ENCODE measurements around the gene AKR1E2. TPM values are rescaled to one million over a fixed set of nuclear protein-coding genes. Genes with fewer than 3 reads are reported as not detected.

The AKR1E2 gene
- total and polyA plus RNA-seq, 4 donors = 0.46 to 9.4 (median 2.6) TPM

GRCh38 chr10:4887501-4887900, 61.5 kb downstream of the AKR1E2 start (continued):
- TF ChIP-seq CTCF (IDR thresholded peaks at IDR 0.05; ENCODE audit: low read depth, low read length, missing input control) = no peak

- H3K36me3 ChIP-seq (ENCODE audit: control insufficient read depth in 4 of 4, insufficient read depth in 3 of 4, low read depth in 1 of 4, low read length in 3 of 4) = peaks cover 3 to 19% (median 11%) of the 10 kb centered on the region in 4 donors
- TF ChIP-seq HNF4A (conservative IDR thresholded peaks at IDR 0.05) = no peak
- TF ChIP-seq ZBTB33 (IDR thresholded peaks at IDR 0.05) = no peak
- no peak for TF ChIP-seq EGR1 (IDR thresholded peaks at IDR 0.05; ENCODE audit: low read depth in 2 of 2)
- no peak for TF ChIP-seq RAD21 (IDR thresholded peaks at IDR 0.05)
- TF ChIP-seq CTCF (IDR thresholded peaks at IDR 0.05; ENCODE audit: low read depth, low read length, missing input control) = no peak
- DNase-seq (ENCODE audit: low spot score) = no peak
- WGBS = 70% methylated on average over 5 of the region's 5 CpGs
- no peak overlapping the region for H3K27ac ChIP-seq (ENCODE audit: low read depth in 1 of 2, low read length in 2 of 2)
- H3K9ac ChIP-seq (ENCODE audit: low read depth in 1 of 2, low read length in 2 of 2) = no peak overlapping the region
- no peaks in the 10 kb centered on the region for H3K9me3 ChIP-seq (ENCODE audit: control insufficient read depth in 4 of 4, low read length in 3 of 4)
- peaks cover 0 to 8% (median 3%) of the 10 kb centered on the region in 4 donors for H3K4me1 ChIP-seq (ENCODE audit: control insufficient read depth in 4 of 4, insufficient read depth in 4 of 4, low read length in 3 of 4)
- H3K4me3 ChIP-seq (ENCODE audit: low read depth in 1 of 3, low read length in 3 of 3) = no peak overlapping the region
- H3K27me3 ChIP-seq (ENCODE audit: control insufficient read depth in 4 of 4, insufficient read depth in 4 of 4, low read length in 3 of 4) = no peaks in the 10 kb centered on the region
These were observed 62.2 kb downstream of the AKR1E2 start for GRCh38 chr10:4888236-4888635.

- H3K36me3 ChIP-seq (ENCODE audit: control insufficient read depth in 4 of 4, insufficient read depth in 3 of 4, low read depth in 1 of 4, low read length in 3 of 4) = peaks cover 2 to 15% (median 9%) of the 10 kb centered on the region in 4 donors
- 43% methylated on average over 2 of the region's 2 CpGs for WGBS
- TF ChIP-seq JUND (IDR thresholded peaks at IDR 0.05) (peak; percentile 25 to 28), MAX (IDR thresholded peaks at IDR 0.05) (peak; percentile 58), TAF1 (conservative IDR thresholded peaks at IDR 0.05) (no peak), CTCF (IDR thresholded peaks at IDR 0.05; ENCODE audit: low read depth, low read length, missing input control) (no peak), RXRA (IDR thresholded peaks at IDR 0.05) (peak; percentile 33 to 48), FOXA2 (IDR thresholded peaks at IDR 0.05) (peak; percentile 77), SP1 (IDR thresholded peaks at IDR 0.05) (peak; percentile 20), REST (IDR thresholded peaks at IDR 0.05) (peak; percentile 35), HNF4A (conservative IDR thresholded peaks at IDR 0.05) (peak; percentile 17 to 32), NR2F2 (IDR thresholded peaks at IDR 0.05) (no peak), RAD21 (IDR thresholded peaks at IDR 0.05) (peak; percentile 42 to 56), YY1 (IDR thresholded peaks at IDR 0.05) (peak; percentile 79), HNF4G (IDR thresholded peaks at IDR 0.05) (no peak), ZBTB33 (IDR thresholded peaks at IDR 0.05) (peak; percentile 38)
These were observed 64.0 kb downstream of the AKR1E2 start for GRCh38 chr10:4889959-4890358.

More at GRCh38 chr10:4889959-4890358, 64.0 kb downstream of the AKR1E2 start:
- Histone ChIP-seq H3K4me1 (ENCODE audit: control insufficient read depth in 4 of 4, insufficient read depth in 4 of 4, low read length in 3 of 4) (peaks cover 0 to 11% (median 4%) of the 10 kb centered on the region in 4 donors), H3K4me3 (ENCODE audit: low read depth in 1 of 3, low read length in 3 of 3) (no peak overlapping the region), H3K9ac (ENCODE audit: low read depth in 1 of 2, low read length in 2 of 2) (no peak overlapping the region), H3K27ac (ENCODE audit: low read depth in 1 of 2, low read length in 2 of 2) (peak overlapping the region in 1 of 2 donors; percentile 48), H3K27me3 (ENCODE audit: control insufficient read depth in 4 of 4, insufficient read depth in 4 of 4, low read length in 3 of 4) (no peaks in the 10 kb centered on the region), H3K9me3 (ENCODE audit: control insufficient read depth in 4 of 4, low read length in 3 of 4) (no peaks in the 10 kb centered on the region)
- DNase-seq (ENCODE audit: low spot score) = no peak
